Superior temporal gyrus (tissue), 1 donor: ENCODE results near the gene C1QTNF9.
A peak's percentile ranks its signal among the peaks of the same experiment; 100 is the strongest.
"Not testable (repeated sequence)": the region's sequence is repeated elsewhere in the genome, so short reads cannot be mapped to it uniquely, and the experiment has no call there.

ENCODE experiments used
- DNase-seq: peaks from one replicate; pipeline ENCODE4 v3.0.0-alpha.2; 2016; ENCODE audit errors: extremely low spot score

C1QTNF9 gene, protein sequence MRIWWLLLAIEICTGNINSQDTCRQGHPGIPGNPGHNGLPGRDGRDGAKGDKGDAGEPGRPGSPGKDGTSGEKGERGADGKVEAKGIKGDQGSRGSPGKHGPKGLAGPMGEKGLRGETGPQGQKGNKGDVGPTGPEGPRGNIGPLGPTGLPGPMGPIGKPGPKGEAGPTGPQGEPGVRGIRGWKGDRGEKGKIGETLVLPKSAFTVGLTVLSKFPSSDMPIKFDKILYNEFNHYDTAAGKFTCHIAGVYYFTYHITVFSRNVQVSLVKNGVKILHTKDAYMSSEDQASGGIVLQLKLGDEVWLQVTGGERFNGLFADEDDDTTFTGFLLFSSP

GRCh38 chr13:24309300-24309699 is at the start of gene C1QTNF9:
C1QTNF9 (plus strand) TSS chr13:24309580; CDS start chr13:24316004, 6,424 bp downstream.
- not testable (repeated sequence) for DNase-seq

- DNase-seq: no peak
Measured at GRCh38 chr13:24261566-24261965, 47.8 kb upstream of the C1QTNF9 start.

- DNase-seq: no peak
Measured at GRCh38 chr13:24263632-24264031, 45.7 kb upstream of the C1QTNF9 start.

DNA sequence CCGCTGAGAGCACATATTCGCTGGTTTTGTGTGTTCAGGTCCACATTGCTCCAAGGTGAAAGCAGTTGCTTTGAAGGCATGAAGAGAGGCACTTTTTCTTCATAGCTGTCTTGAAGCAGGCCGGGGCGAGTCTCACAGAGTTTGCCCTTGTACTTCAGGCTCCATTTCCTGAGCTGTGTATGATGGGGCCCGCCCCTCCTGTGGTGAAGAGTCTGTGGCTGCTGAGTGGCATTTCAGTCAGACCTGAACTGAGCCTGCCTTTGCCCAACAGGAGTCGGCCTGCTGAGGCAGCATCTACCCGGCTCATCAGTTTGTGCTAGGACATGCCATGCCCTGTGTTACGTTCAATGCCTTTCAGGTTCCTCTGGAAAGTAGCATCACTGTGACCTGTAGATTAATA is 44.4 kb upstream of the C1QTNF9 start:
- DNase-seq: no peak

DNA sequence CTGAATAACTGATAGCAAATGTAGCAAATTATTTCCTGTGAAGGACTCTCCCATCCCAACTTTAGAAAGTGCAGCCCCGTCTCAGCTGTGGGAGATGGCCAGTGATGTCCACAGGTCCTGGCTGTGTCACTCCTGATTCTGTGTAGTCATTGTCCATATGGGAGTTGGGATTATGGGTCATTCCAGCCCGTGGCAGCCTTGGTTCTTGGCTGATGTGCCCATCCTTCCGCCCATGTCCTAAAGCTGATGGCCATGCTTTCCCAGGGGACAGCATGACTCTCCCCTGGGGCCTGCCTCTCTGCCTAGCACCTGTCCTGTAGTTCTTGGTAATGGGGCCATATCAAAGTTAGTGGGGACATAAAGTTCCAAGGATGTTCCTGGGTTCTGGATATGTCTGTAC is 43.9 kb upstream of the C1QTNF9 start:
- DNase-seq: no peak

DNA sequence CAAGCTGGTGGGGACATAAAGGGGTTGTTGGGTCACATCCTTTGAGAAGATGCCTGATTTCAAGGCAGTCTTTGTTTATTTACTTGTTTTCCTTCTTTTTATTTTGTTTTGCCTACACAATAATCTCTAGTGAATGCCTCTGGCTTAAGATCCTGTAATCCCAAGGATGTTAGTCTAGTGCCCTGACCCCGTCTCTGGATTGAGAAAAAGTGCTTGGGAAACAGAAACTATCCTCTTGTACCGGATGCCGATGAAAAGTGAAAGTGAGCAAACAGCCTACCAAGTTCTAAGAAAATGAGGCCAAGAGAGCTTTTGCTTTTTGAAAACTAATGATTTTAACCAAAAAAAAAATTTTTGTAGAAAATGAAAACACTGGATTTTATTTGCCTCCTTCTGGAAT is 42.1 kb upstream of the C1QTNF9 start:
- no peak for DNase-seq

DNA sequence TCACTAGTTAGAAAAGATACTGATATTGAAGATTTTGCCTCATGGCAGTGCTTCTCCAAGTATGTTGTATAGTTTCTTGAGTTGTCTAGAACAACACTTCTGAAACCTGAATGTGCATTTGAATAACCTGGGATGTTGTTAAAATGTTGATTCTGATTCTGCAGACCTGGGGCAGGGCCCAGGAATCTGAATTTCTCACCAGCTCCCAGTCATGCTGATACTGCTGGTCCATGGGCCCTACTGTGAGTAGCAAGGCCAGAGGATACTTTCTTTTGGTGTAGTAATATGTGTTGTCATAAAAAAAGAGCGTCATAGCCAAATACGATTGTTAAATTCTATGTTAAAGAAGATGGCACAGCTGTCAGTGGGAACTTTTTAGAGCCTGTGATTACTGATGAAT is 41.6 kb upstream of the C1QTNF9 start:
- no peak for DNase-seq

DNA sequence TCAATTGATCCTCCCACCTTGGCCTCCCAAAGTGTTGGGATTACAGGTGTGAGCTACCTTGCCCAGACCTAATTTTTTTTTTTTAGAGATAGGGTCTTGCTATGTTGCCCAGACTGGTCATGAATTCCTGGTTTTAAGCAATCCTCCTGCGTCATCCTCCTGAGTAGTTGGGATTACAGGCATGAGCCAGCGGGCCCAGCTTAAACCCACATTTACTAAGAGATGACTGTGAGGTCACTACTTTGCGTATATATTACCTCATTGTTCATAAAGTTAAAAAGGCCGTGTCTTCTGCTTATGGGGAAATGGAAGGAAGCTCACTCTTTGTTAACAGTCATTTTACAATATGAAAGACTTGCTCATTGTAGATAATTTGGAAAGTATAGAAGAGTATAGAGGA is 39.6 kb upstream of the C1QTNF9 start:
- DNase-seq: peak; percentile 9

DNA sequence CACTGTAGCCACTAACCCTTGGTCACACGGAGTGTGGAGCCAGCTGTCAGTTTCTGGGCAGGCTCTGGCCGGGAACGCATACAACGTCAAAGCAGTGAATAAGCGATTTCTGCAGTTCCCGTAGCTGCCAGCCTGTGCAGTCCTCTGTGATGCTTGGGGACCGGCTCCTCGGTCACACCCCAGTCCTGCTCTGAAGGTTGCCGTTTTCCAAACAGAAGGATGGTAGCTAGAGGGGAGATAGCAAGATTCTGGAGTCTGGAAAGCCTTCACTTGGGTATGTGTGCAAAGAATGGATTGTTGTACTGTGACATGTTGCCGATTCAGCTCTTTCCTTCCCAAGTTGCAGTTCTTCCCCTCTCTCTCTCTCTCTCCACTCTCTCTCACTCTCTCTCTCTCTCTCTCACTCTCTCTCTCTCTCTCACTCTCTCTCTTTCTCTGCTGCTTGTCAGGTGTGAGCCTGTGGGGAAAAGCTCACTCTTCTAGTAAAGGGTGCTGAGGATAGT is 38.7 kb upstream of the C1QTNF9 start:
- DNase-seq: peak; percentile 82

GRCh38 chr13:24271231-24271600 is 38.2 kb upstream of the C1QTNF9 start:
- DNase-seq: peak; percentile 41

DNA sequence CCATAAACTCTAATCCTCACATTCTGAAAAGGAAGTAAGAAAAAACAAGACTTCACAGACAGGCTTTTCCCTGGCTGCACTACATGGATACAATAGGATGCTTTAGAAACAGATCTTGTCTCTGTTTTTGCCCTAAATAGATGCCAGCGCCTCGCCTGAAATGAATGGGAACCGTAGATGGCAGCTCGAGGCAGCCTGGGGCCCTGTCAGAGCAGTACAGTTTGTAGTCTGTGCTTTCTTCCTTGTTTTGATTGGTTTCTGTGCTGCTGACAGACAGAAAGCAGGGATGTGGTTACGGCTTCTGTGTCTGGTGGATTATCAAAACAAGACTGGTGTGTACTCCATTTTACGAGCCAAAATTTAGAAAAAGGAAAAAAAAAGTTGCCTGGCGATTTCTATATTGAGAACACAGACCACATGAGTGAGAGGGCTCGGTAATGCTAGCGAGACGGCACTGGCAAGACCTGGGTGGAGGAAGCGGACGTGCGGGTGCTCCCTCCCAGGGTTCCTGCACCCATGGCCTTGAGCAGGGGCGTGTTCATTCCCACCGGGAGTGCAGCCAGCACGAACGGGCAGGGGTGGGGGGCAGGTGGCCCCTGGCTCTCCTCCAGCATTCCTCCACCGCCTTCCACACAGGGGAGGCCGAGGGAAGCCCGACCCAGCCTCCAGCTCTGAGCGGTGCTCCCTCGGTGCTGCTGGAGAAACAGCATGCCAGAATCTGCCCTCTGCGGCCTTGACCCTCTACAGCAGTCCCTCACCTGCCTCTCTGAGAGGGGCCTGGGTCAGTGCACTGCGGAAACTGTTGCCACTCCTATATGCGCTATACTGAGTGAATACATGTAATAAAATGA is 37.6 kb upstream of the C1QTNF9 start:
- DNase-seq: peak; percentile 91

- DNase-seq: no peak
Measured at GRCh38 chr13:24272452-24273161, 36.8 kb upstream of the C1QTNF9 start.

DNA sequence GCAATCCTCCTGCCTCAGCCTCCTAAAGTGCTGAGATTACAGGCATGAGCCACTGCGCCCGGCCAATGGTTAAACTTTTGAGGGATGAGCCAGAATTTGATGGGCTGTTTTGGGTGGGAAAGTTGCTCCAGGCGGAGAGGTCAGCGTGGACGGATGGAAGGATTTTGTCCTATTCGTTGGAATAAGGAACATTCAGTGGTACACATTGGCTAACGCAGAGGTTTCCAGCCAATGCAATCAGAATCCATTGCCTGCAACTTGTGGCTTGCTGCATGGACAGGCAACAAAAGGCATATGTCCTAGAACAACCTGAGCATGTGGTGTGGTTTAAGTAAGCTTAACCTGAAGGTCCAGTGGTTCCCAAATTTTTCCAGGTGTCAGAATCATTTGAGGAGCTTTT is 35.5 kb upstream of the C1QTNF9 start:
- no peak for DNase-seq

- no peak for DNase-seq
Measured at GRCh38 chr13:24274452-24275021, 34.8 kb upstream of the C1QTNF9 start.

DNA sequence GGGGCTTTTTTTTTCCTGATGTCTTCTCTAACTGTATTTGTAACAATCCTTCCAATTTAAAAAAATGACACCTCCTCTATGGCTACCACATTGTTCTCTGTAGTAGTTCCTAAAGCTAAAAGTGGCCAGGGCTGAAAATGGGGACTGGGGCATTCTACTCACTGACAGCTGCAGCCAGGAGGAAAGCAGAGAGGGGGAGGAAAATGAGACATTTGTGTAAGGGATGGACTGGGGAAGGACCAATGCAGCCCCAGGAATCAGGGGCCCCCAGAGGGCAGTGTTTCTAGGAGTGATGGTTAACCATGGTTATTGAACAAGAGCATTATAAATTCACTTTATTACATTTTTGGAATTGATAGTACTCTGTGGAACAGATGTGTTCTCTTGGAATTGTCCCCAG is 34.3 kb upstream of the C1QTNF9 start:
- DNase-seq: no peak

DNA sequence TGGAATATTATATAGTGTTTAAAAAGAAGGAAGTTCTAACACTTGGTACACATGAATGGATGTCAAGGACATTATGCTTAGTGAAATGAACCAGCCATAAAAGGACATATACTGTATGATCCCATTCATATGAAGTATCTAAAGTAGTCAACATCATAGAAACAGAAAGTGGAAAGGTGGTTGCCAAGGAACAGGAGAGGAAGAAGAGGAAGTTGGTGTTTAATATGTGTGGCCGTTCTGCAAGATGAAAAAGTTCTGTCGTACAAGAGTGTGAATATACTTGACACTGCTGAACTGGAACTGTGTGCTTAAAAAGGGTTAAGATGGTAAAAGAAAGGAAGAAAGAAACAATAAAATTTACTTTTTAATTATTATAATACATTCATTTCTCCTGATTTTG is 33.1 kb upstream of the C1QTNF9 start:
- DNase-seq: no peak

GRCh38 chr13:24276861-24277260 is 32.5 kb upstream of the C1QTNF9 start:
- DNase-seq: no peak

DNA sequence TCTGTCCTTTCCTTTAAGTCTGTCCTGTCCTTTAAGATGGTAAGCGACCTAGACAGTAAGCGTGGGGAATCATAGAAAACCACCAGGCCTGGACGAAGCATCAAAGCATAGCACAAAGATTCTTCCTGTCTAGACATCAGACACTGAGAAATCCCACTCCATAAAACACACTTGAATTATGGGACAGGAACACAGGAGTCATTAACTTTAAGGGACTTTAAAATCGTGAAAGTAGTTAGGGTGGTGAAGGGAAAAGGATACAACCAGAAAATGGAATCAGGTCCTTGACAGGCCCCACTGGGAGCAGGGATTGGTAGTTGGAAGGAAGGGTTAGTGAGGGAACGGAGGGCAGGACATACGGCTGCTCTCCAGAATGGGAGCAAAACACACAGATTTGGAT is 31.6 kb upstream of the C1QTNF9 start:
- no peak for DNase-seq

GRCh38 chr13:24279327-24280110 is 29.9 kb upstream of the C1QTNF9 start:
- no peak for DNase-seq

DNA sequence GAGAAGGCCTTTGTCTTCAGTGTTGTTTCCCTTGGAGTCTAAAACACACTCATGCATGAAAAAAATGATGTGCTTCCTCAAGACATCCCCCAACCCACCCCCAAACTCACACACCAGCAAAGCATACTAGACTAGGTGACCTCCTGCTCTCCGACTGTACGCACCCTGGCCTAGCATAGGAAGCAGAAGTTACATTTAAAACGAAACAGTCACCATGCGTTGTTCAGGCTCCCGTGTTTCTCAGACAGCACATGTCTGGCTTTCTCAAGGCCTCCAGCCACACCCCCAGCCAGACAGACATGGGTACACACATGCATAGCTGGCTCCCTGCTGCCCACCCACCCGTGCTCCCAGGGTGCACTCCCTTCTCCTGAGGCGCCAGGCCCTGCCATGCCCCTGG is 28.7 kb upstream of the C1QTNF9 start:
- no peak for DNase-seq
